Activated naive CD4-positive, alpha-beta T cell treated with anti-CD3 and anti-CD28 coated beads for 36 hours (primary cell): Measurements from ENCODE around the gene MMUT. TPM values are rescaled to one million over a fixed set of nuclear protein-coding genes. Genes with fewer than 3 reads are reported as not detected.
"Not testable (repeated sequence)": the region's sequence is repeated elsewhere in the genome, so short reads cannot be mapped to it uniquely, and the experiment has no call there.

Source experiments
- CTCF ChIA-PET: fragments of 350-600 bp; sonication (Branson Sonifier 250); formaldehyde crosslinking; loops from one replicate; lab custom pipeline; 2021; ENCODE audit warnings: antibody characterized with exemption; lab: Charles Lee
- DNase-seq: peaks from one replicate; pipeline ENCODE4 v3.0.0-alpha.2; 2020
- H3K27ac Mint-ChIP-seq: one replicate; pipeline ENCODE4 v1.8.0; 2021; ENCODE audit warnings: mild to moderate bottlenecking, mixed read lengths
- H3K27me3 Mint-ChIP-seq: one replicate; pipeline ENCODE4 v1.8.0; 2021; ENCODE audit warnings: low read depth, mixed read lengths
- H3K36me3 Mint-ChIP-seq: one replicate; pipeline ENCODE4 v1.8.0; 2021; ENCODE audit warnings: low read depth, mixed read lengths
- H3K4me1 Mint-ChIP-seq: one replicate; pipeline ENCODE4 v1.8.0; 2021; ENCODE audit warnings: low read depth, mixed read lengths
- H3K4me3 Mint-ChIP-seq: one replicate; pipeline ENCODE4 v1.8.0; 2021; ENCODE audit warnings: mild to moderate bottlenecking, moderate library complexity, mixed read lengths
- H3K9me3 Mint-ChIP-seq: one replicate; pipeline ENCODE4 v1.8.0; 2021; ENCODE audit warnings: mixed read lengths
- intact Hi-C: fragments of 100-400 bp; cut with micrococcal nuclease; formaldehyde crosslinking; loops from one replicate; pipeline ENCODE4 v1.15.1; 2023
- total RNA-seq, 2 experiments: library from RNA; stranded (reverse); gene quantifications; one replicate each; pipeline ENCODE4 v1.2.3, GENCODE V29; 2021

MMUT gene
- total RNA-seq, 2 experiments from 2014 or later = 15.1 to 15.2 TPM

DNA sequence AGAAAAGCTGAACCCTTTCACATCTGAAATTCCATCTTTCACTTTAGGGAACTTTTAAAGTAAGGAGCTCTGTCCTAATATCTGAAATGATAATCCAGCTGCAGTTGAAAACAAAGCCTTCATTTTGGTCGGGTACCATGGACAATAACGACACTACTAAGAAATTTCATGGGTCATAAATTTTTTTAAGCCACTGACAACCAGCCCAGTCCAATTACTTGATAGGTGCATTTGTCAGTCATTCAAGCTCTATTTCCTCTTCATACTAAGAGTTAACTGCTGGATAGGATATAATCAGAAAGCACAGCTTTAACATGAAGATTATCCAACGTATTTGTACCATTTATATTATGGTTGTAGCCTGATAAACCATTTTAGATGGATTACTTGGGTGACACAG, 52.5 kb downstream of the MMUT start:
- intact Hi-C loops = loop anchor here (1.0 to 5.0 kb wide), 2 partner anchors 1622 to 1778 kb away; no protein-coding TSS in a partner anchor
- Mint-ChIP-seq H3K4me3 (no peak overlapping the region), H3K9me3 (no peaks in the 10 kb centered on the region), H3K4me1 (no peaks in the 10 kb centered on the region), H3K27me3 (peaks cover 5% of the 10 kb centered on the region), H3K27ac (no peak overlapping the region), H3K36me3 (no peaks in the 10 kb centered on the region)
- CTCF ChIA-PET = interaction anchor here (0.6 to 2.4 kb wide), 11 partner anchors 9 to 1623 kb away, joined by 3 to 9 read pairs (median 5); no protein-coding TSS in a partner anchor
- DNase-seq = no peak

- Mint-ChIP-seq H3K4me1 (no peaks in the 10 kb centered on the region), H3K27me3 (peaks cover 5% of the 10 kb centered on the region), H3K9me3 (no peaks in the 10 kb centered on the region), H3K36me3 (no peaks in the 10 kb centered on the region), H3K27ac (no peak overlapping the region), H3K4me3 (no peak overlapping the region)
- peak; percentile 77 for DNase-seq
- intact Hi-C loops = loop anchor here (1.0 to 5.0 kb wide), 2 partner anchors 1622 to 1778 kb away; no protein-coding TSS in a partner anchor
- CTCF ChIA-PET = interaction anchor here (0.6 to 1.8 kb wide), 13 partner anchors 10 to 1623 kb away, joined by 3 to 9 read pairs (median 4); no protein-coding TSS in a partner anchor
Measured at GRCh38 chr6:49409951-49410542, 53.0 kb downstream of the MMUT start.

- CTCF ChIA-PET = interaction anchor here (0.6 kb wide), 1 partner anchor 339 kb away, joined by 3 read pairs; no protein-coding TSS in a partner anchor
- Mint-ChIP-seq H3K27ac (no peak overlapping the region), H3K36me3 (no peaks in the 10 kb centered on the region), H3K4me3 (no peak overlapping the region), H3K9me3 (no peaks in the 10 kb centered on the region), H3K27me3 (peaks cover 16% of the 10 kb centered on the region), H3K4me1 (no peaks in the 10 kb centered on the region)
- no peak for DNase-seq
- intact Hi-C loops = no loop called here
Measured at GRCh38 chr6:49406250-49406970, 56.6 kb downstream of the MMUT start.

GRCh38 chr6:49401063-49401462, 62.0 kb downstream of the MMUT start:
- Mint-ChIP-seq H3K4me3 (no peak overlapping the region), H3K27ac (no peak overlapping the region), H3K9me3 (no peaks in the 10 kb centered on the region), H3K36me3 (no peaks in the 10 kb centered on the region), H3K4me1 (no peaks in the 10 kb centered on the region), H3K27me3 (peaks cover 20% of the 10 kb centered on the region)
- intact Hi-C loops = no loop called here
- CTCF ChIA-PET = no interaction called here
- no peak for DNase-seq

DNA sequence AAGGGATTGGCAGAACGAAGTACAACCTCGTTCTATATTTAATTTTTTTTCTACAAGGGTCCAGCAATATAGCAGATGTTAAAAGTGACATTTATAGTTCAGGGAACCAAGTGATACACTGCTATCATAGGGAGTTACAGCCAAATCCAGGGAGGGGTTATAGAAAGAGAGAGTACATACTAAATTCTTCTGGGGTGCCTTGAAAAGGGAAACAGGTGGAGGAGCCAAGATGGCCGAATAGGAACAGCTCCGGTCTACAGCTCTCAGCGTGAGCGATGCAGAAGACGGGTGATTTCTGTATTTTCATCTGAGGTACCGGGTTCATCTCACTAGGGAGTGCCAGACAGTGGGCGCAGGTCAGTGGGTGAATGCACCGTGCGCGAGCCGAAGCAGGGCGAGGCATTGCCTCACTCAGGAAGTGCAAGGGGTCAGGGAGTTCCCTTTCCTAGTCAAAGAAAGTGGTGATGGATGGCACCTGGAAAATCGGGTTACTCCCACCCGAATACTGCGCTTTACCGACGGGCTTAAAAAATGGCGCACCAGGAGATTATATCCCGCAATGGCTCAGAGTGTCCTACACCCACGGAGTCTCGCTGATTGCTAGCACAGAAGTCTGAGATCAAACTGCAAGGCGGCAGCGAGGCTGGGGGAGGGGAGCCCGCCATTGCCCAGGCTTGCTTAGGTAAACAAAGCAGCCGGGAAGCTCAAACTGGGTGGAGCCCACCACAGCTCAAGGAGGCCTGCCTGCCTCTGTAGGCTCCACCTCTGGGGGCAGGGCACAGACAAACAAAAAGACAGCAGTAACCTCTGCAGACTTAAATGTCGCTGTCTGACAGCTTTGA, 76.2 kb downstream of the MMUT start:
- H3K27me3 Mint-ChIP-seq, CTCF ChIA-PET, H3K36me3 Mint-ChIP-seq, DNase-seq, H3K9me3 Mint-ChIP-seq, H3K27ac Mint-ChIP-seq, intact Hi-C loops, H3K4me3 Mint-ChIP-seq, H3K4me1 Mint-ChIP-seq: not testable (repeated sequence)

DNA sequence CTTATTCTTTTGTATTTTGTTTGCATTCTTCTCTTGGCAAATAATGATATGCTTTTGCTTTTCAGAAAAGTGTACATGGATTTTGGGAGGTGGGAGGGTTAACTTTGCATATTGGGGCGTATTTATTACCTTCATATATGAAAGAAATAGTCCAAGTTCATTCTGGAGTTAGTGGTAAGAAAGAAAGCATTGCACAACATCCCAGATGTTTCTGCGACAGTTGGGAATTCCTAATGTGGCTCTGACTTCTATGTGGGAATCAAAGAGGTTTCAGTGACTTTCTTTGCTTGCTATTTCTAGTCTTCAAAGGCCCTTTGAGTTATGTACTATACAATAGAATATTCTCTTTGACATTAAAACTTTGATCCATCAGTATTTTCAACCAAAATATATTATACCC, 78.1 kb downstream of the MMUT start:
- Mint-ChIP-seq H3K4me1 (no peaks in the 10 kb centered on the region), H3K36me3 (no peaks in the 10 kb centered on the region), H3K27ac (no peak overlapping the region), H3K4me3 (no peak overlapping the region), H3K27me3 (peaks cover 2% of the 10 kb centered on the region), H3K9me3 (peaks cover 4% of the 10 kb centered on the region)
- DNase-seq = no peak
- intact Hi-C loops = no loop called here
- CTCF ChIA-PET = no interaction called here

Other genes with a start within 250 kb of the MMUT start
- 10 to 100 TPM; 19.3 to 19.9 TPM for gene CENPQ, start 117 bp upstream of the MMUT start, total RNA-seq
- not detected for gene GLYATL3, start 36.7 kb upstream of the MMUT start, total RNA-seq
- gene C6orf141, start 87.4 kb upstream of the MMUT start, total RNA-seq = under 1 TPM; 0.42 to 0.91 TPM
- not detected for gene RHAG, start 173.6 kb upstream of the MMUT start, total RNA-seq